Measurements from ENCODE around the gene SLC43A1.

DNA sequence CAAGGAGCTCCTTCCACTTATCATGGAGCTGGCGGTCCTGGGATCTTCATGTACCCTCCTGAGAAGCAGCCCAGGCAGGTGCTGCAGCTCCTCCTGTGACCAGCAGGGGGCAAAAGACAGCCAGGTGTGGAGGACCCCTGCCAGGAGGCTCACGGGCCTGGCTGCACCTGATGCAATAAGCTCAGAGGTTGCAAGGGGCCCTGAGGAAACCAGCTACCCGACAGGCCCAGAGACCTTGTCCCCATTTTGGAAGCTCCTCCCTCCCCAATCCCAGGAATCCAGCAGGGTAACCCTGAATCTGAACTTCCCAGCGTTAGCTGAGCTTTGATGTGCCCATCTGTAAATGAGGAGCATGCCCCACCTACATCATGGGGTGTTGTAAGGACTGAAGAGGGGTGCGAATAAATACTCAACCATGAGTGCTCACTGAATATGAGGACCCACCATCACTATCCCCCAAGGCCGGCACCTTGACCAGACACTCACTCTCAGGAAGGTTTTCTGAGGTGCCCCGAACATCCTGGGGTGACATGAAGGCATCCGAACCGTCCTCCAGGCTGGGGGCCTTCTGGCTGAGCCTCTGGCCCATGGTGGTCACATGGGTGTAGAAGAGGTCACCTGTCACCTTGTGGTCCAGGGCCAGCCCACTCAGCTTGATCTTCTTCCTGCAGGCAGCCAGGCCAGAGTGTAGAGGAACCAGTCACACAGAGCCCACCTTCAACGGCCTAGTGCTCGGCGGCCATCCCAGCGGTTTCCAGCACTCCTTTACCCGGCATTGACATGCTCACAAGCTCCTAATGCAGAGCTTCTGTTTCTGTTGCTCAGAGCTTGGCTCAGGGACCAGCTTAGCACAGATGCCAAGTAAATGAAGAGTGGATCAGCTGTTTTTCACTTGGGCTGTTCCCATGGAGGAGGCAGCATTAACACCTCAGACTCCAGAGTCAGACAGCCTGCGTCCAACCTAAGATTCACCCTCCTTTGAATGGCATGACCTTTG is 21.7 kb downstream of the SLC43A1 start:
- no peak for TF ChIP-seq POLR2A (IDR thresholded peaks at IDR 0.05)
- TF ChIP-seq, protein P1, sequence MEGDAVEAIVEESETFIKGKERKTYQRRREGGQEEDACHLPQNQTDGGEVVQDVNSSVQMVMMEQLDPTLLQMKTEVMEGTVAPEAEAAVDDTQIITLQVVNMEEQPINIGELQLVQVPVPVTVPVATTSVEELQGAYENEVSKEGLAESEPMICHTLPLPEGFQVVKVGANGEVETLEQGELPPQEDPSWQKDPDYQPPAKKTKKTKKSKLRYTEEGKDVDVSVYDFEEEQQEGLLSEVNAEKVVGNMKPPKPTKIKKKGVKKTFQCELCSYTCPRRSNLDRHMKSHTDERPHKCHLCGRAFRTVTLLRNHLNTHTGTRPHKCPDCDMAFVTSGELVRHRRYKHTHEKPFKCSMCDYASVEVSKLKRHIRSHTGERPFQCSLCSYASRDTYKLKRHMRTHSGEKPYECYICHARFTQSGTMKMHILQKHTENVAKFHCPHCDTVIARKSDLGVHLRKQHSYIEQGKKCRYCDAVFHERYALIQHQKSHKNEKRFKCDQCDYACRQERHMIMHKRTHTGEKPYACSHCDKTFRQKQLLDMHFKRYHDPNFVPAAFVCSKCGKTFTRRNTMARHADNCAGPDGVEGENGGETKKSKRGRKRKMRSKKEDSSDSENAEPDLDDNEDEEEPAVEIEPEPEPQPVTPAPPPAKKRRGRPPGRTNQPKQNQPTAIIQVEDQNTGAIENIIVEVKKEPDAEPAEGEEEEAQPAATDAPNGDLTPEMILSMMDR (IDR thresholded peaks at IDR 0.05): peak; percentile 71 to 85 (median 84)

Measured in prostate gland (tissue), 2 donors.